GM12891 (cell line): ENCODE measurements around the gene HSD17B3.

Source experiments
- POLR2A ChIP-seq: IDR thresholded peaks from 2 replicates; pipeline ENCODE4 v1.6.1; 2011; ENCODE audit warnings: low read depth, low read length, control low read depth
- POLR2AphosphoS5 ChIP-seq: IDR thresholded peaks from 2 replicates; pipeline ENCODE4 v1.6.1; 2011; ENCODE audit warnings: low read depth, low read length, control low read depth
- SPI1 ChIP-seq: IDR thresholded peaks from 2 replicates; pipeline ENCODE4 v1.6.1; 2011; ENCODE audit warnings: low read depth, low read length, control low read depth
- TAF1 ChIP-seq: IDR thresholded peaks from 2 replicates; pipeline ENCODE4 v1.6.1; 2011; ENCODE audit warnings: low read depth, low read length, control low read depth

- TF ChIP-seq POLR2AphosphoS5 (no peak), TAF1 (no peak), POLR2A (no peak), SPI1 (no peak)
Observed at GRCh38 chr9:96274939-96275338, 27.0 kb downstream of the HSD17B3 start.
